GM12891 (cell line): ENCODE data around the gene ANKRD44.
A peak's percentile ranks its signal among the peaks of the same experiment; 100 is the strongest.

Source experiments
- DNase-seq: peaks from one replicate; pipeline ENCODE4 v3.0.0; 2011; ENCODE audit warnings: low spot score; ENCODE audit not compliant: insufficient read length
- FAIRE-seq: peaks from 2 replicates; lab custom pipeline; 2011; peaks lifted over from hg19 to GRCh38; lab: Jason Lieb, UNC
- PAX5 ChIP-seq: IDR thresholded peaks from 2 replicates; pipeline ENCODE4 v1.6.1; 2011; ENCODE audit warnings: low read length, moderate library complexity, mild to moderate bottlenecking; ENCODE audit not compliant: insufficient read depth, severe bottlenecking
- POLR2A ChIP-seq: IDR thresholded peaks from 2 replicates; pipeline ENCODE4 v1.6.1; 2011; ENCODE audit warnings: low read depth, low read length, control low read depth
- POLR2AphosphoS5 ChIP-seq: IDR thresholded peaks from 2 replicates; pipeline ENCODE4 v1.6.1; 2011; ENCODE audit warnings: low read depth, low read length, control low read depth
- POU2F2 ChIP-seq: IDR thresholded peaks from 2 replicates; pipeline ENCODE4 v1.6.1; 2011; ENCODE audit warnings: low read depth, mild to moderate bottlenecking, control low read depth, low read length, moderate library complexity
- SPI1 ChIP-seq: IDR thresholded peaks from 2 replicates; pipeline ENCODE4 v1.6.1; 2011; ENCODE audit warnings: low read depth, low read length, control low read depth
- TAF1 ChIP-seq: IDR thresholded peaks from 2 replicates; pipeline ENCODE4 v1.6.1; 2011; ENCODE audit warnings: low read depth, low read length, control low read depth

Gene ANKRD44

DNA sequence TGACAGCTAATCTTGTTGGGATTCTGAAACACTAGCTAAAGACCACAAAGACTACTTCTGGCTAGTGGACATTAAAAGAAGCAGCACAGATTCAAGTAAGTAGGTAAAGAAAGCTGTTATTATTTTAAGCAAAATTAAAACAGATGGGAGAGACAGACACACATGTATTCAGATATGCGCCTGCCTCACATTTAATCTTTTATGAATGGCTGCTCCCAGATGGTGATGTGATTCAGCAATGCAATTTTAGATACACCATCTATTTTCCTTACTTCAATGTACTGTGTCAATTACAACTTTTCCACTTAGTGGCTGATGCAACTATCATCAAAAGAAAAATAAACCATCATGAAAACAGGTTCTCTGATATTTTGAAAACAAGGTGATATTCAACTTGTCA, 251.1 kb downstream of the ANKRD44 start:
- TF ChIP-seq POLR2A (no peak), PAX5 (no peak), POLR2AphosphoS5 (no peak), POU2F2 (no peak), TAF1 (no peak), SPI1 (no peak)
- DNase-seq (no peak), FAIRE-seq (no peak)

DNA sequence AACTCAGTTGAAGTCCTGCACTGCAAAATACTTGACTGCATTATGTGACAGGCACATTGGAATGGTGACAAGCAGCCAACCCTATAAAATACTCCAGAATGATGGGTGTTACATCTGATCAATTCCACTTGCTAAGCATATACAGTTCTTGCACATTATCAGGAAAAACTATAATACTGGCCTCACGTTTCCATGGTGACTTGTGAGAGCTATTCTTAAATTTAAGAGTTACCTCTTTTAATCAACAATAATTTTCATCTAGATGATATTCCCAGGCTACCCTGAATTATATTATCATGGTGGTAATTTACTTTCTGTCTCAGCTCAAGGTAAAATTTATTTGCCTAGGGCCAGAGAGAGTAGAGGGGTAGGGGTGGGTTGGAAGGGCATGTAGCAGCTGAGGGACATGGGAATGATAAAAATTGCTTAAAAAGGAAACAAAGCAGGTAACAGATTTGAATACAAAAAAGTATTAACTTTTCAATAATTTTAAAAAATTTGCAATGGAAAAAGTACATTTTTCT, 251.7 kb downstream of the ANKRD44 start:
- TF ChIP-seq POLR2AphosphoS5 (no peak), PAX5 (no peak), TAF1 (no peak), POLR2A (no peak), SPI1 (no peak), POU2F2 (no peak)
- no peak for DNase-seq
- FAIRE-seq = no peak

DNA sequence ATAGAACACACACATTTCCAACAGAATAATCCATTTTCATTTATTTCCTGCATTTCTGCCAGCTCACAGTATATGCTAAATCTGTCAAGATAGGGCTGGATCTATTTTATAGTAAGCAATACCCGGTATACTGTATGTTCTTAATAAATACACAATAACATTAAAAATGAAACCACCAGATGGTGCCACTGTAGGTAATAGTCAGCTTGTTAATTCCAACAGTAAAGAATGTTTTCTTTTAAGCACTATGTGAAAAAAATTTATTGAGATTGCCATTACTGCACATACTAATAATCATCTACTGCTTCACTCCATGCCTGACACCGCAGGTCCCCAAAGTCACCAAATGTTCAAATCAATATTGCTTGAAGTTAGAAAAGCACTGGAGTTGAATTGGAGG, 252.6 kb downstream of the ANKRD44 start:
- TF ChIP-seq POU2F2 (no peak), PAX5 (no peak), POLR2A (no peak), SPI1 (no peak), TAF1 (no peak), POLR2AphosphoS5 (no peak)
- FAIRE-seq (no peak), DNase-seq (no peak)

DNA sequence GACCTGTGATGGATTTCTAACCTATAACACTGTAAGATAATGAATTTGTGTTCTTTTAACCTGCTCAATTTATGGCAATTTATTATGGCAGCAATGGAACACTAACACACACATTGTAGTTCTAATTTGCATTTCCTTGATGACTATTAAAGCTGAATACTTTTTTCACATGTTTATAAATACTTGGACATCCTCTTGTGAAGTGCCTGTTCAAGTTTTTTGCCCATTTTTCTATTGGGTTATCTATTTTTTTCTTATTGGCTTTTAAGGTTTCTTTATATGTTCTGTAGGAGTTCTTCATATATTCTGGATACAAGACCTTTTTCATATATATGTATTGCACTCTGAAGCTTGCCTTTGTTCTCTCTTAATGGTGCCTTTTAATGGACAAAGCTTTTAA, 255.5 kb downstream of the ANKRD44 start:
- no peak for TF ChIP-seq PAX5
- no peak for TF ChIP-seq POLR2A
- FAIRE-seq (no peak), DNase-seq (no peak)

DNA sequence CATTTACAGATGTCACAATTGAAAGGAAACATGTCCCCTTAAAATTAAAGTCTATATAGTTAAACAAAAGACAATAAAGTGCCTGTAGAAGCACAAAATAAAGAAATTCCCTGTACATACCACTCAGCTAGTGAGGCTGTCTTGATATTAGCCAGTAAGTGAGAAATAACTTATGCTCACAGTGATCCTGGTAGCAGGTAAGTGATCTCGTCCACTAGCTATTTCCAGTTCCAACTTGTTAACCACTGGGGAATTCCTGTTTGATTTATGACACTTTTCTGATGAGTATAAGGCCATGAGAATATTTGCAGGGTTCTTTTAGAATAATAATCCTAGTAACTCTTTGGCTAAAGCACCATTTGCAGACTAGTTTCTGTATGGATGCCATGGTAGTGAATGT, 256.1 kb downstream of the ANKRD44 start:
- DNase-seq (no peak), FAIRE-seq (no peak)
- TF ChIP-seq PAX5 (no peak), POLR2A (no peak), TAF1 (no peak), POU2F2 (no peak), SPI1 (no peak), POLR2AphosphoS5 (no peak)

DNA sequence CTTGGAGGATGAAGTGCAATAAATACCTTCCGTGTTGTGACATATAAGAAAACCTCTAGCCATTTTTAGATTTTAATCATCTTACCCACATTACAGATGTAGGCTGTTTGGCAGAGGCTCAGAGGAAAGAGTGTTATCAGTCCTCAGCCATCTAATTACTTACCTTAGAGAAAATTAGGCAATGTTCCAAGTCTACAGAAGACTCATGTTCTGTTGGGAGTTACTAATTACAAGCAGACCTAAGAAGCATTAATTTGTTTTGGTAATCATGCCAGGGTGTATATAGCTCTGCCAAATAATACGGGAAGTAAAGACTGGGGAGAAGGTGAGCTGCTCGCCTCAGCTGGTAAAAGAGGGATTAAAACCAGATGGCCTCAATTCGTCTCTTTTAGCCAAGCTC, 258.2 kb downstream of the ANKRD44 start:
- DNase-seq = no peak
- peak; percentile 31 for FAIRE-seq
- TF ChIP-seq TAF1 (no peak), SPI1 (no peak), POU2F2 (no peak), POLR2AphosphoS5 (no peak), PAX5 (no peak), POLR2A (no peak)

DNA sequence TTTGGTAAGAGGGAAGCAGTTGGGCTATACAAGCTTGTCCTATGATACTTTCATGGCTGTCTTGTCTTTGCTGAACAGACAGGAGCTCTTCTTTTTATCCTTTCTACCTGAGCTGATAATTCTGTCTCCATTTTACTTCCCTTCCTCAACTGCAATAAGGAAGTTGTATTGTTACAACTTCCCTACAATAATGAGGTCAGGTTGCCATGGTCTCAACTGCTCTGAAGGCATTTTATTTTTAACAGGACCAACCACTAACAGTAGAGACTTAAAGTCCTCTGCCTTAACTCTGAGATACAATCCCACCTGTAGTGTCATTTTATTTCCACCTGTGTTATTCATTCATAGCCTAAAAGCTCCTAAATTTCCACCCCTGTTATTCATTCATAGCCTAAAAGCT, 265.5 kb downstream of the ANKRD44 start:
- FAIRE-seq = no peak
- DNase-seq = no peak

DNA sequence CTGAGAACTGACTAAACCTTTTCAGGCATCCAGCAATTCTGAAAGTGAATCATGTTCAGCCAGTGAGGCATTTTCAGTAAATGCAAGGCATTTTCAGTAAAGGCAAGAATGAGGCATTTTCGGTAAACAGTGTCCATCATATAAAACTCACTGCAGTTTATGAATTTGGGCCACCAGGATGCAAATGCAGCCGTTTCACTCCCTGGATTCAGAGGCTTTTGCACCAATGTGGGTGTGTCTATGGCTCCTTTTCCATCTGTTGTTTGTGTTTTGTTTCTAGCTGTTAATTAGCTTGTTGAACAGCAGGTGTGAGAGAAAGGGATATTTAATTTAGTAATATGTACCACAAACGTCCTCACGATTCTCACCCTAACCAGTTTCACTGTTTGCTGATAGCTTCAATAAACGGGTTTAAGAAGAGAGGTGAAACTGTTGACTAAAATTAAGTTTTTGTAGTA, 267.8 kb downstream of the ANKRD44 start:
- TF ChIP-seq TAF1 (no peak), SPI1 (no peak), POLR2AphosphoS5 (no peak), POU2F2 (no peak), PAX5 (no peak), POLR2A (no peak)
- no peak for DNase-seq
- peak; percentile 50 for FAIRE-seq

More for the DNA sequence above, 265.5 kb downstream of the ANKRD44 start:
- no peak for TF ChIP-seq POU2F2
- TF ChIP-seq POLR2A = no peak
- no peak for TF ChIP-seq SPI1
- TF ChIP-seq TAF1 = no peak
- no peak for TF ChIP-seq POLR2AphosphoS5
- no peak for TF ChIP-seq PAX5

DNA sequence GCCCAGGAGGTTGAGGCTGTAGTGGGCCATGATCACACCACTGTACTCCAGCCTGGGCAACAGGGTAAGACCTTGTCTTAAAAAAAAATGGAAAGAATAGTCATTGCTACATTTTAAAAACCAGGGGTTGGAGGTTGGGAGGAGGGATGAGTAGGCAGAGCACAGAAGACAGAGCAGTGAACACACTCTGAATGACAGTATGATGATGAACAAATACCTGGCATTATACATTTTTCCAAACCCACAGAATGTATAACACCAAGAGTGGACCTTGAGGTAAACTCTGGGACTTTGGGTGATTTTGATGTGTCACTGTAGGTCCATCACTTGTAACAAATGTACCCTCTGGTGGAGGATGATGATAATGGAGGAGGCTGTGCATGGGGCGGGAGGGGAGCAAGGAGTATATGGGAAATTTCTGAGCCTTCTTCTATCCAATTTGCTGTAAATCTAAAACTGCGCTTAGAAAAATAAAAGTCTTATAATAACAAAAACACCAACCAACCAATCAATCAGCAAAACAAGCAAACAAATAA, 272.6 kb downstream of the ANKRD44 start:
- no peak for TF ChIP-seq POLR2A
- no peak for TF ChIP-seq POLR2AphosphoS5
- TF ChIP-seq SPI1 = no peak
- TF ChIP-seq PAX5 = no peak
- TF ChIP-seq TAF1 = no peak
- no peak for TF ChIP-seq POU2F2
- FAIRE-seq = peak; percentile 16
- DNase-seq = no peak
